Small intestine (tissue), 4 donors: ENCODE data around the gene KLK11. TPM values are rescaled to one million over a fixed set of nuclear protein-coding genes. Genes with fewer than 3 reads are reported as not detected.

Source experiments
- polyA plus RNA-seq, 4 donors: library from polyadenylated mRNA; stranded (reverse) in 3 of 4; unstranded in 1 of 4; fragments of 200-250 nt in 3 of 4; fragments of 120-200 nt in 1 of 4; gene quantifications; one replicate each; pipeline versions ENCODE4 v1.2.1 to v1.2.3, GENCODE V29; 2013
- donor health status: healthy with polysubstance abuse.
- donor health status: Bipolar disorder and iron deficiency.
- donor health status: healthy.

The KLK11 gene
- polyA plus RNA-seq, 4 donors: 0.67 to 1.4 (median 0.90) TPM

Other genes starting within 250 kb of the KLK11 start
- under 1 TPM in 1 of 4 donors, not detected in 3; 0.03 TPM for gene ACP4, start 236.2 kb downstream of the KLK11 start, polyA plus RNA-seq
- 10 to 100 TPM; 12.5 to 48.9 (median 29.8) TPM for gene KLK1, start 202.8 kb downstream of the KLK11 start, polyA plus RNA-seq
- under 1 TPM in 1 of 4 donors, not detected in 3; 0.24 TPM for gene KLK15, start 193.0 kb downstream of the KLK11 start, polyA plus RNA-seq
- gene KLK3, start 171.7 kb downstream of the KLK11 start, polyA plus RNA-seq: 1 to 10 TPM in 2 of 4 donors, under 1 TPM in 2; 0.07 to 1.6 (median 0.69) TPM
- under 1 TPM in 2 of 4 donors, not detected in 2; 0.03 to 0.12 TPM for gene KLK2, start 153.2 kb downstream of the KLK11 start, polyA plus RNA-seq
- gene KLK4, start 115.2 kb downstream of the KLK11 start, polyA plus RNA-seq: not detected
- under 1 TPM in 1 of 4 donors, not detected in 3; 0.10 TPM for gene KLK5, start 73.6 kb downstream of the KLK11 start, polyA plus RNA-seq
- gene KLK6, start 57.0 kb downstream of the KLK11 start, polyA plus RNA-seq: under 1 TPM in 2 of 4 donors, not detected in 2; 0.03 to 0.07 TPM
- under 1 TPM in 1 of 4 donors, not detected in 3; 0.07 TPM for gene KLK7, start 42.7 kb downstream of the KLK11 start, polyA plus RNA-seq
- under 1 TPM in 1 of 4 donors, not detected in 3; 0.12 TPM for gene KLK8, start 25.0 kb downstream of the KLK11 start, polyA plus RNA-seq
- gene KLK10, start 6.9 kb downstream of the KLK11 start, polyA plus RNA-seq: 1 to 10 TPM in 1 of 4 donors, under 1 TPM in 2, not detected in 1; 0.10 to 1.7 (median 0.81) TPM
- gene KLK12, start 8.4 kb upstream of the KLK11 start, polyA plus RNA-seq: 10 to 100 TPM in 1 of 4 donors, 1 to 10 TPM in 2, not detected in 1; 1.4 to 10.6 (median 2.7) TPM
- gene KLK13, start 38.5 kb upstream of the KLK11 start, polyA plus RNA-seq: 1 to 10 TPM in 3 of 4 donors, under 1 TPM in 1; 0.13 to 5.9 (median 2.5) TPM
- gene KLK14, start 56.3 kb upstream of the KLK11 start, polyA plus RNA-seq: under 1 TPM in 2 of 4 donors, not detected in 2; 0.07 to 0.22 TPM
- 1 to 10 TPM; 1.3 to 4.0 (median 2.3) TPM for gene CTU1, start 81.8 kb upstream of the KLK11 start, polyA plus RNA-seq
- 1 to 10 TPM in 2 of 4 donors, under 1 TPM in 2; 0.81 to 3.4 (median 1.0) TPM for gene SIGLEC9, start 98.3 kb upstream of the KLK11 start, polyA plus RNA-seq
- 1 to 10 TPM in 3 of 4 donors, under 1 TPM in 1; 0.45 to 1.9 (median 1.3) TPM for gene SIGLEC7, start 115.7 kb upstream of the KLK11 start, polyA plus RNA-seq
- 1 to 10 TPM in 3 of 4 donors, under 1 TPM in 1; 0.67 to 5.2 (median 4.5) TPM for gene CD33, start 198.5 kb upstream of the KLK11 start, polyA plus RNA-seq
- not detected for gene SIGLECL1, start 224.5 kb upstream of the KLK11 start, polyA plus RNA-seq